CD4-positive, alpha-beta T cell treated with Interleukin-2 at 100 ng/mL for 4 hours (primary cell): ENCODE results near the gene ADAMTS17.
"Not testable (repeated sequence)": the region's sequence is repeated elsewhere in the genome, so short reads cannot be mapped to it uniquely, and the experiment has no call there.

Source experiments
- DNase-seq: peaks from one replicate; pipeline ENCODE4 v3.0.0-alpha.2; 2020; ENCODE audit warnings: low spot score

ADAMTS17 gene

DNA sequence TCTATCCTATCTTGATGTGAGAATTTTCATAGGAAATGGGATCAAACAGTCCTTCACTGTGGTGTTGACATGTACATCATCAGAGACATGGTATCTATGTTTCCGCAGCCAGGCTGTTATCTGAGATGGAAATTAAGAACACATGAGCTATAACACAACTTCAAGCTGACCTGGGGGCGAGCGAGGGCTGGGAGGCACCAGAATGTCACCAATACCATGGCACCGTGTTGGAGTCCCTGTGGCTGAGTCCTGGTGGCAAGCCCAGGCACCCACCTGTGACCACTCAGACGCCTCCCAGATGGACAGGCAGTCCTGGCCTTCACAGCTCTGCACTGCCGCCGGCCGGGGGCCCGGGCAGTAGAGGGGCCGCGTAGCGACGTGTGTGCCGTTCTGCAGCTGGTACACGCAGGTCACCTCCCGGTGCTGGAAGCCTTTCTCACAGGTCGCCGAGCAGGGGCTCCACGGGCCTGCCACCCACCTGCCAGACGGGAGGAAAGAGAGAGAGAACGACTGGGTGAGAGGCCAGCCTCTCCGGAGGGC lies 344.6 kb downstream of the ADAMTS17 start:
- DNase-seq = no peak

GRCh38 chr15:99996660-99997059 lies 345.1 kb downstream of the ADAMTS17 start:
- DNase-seq = no peak

DNA sequence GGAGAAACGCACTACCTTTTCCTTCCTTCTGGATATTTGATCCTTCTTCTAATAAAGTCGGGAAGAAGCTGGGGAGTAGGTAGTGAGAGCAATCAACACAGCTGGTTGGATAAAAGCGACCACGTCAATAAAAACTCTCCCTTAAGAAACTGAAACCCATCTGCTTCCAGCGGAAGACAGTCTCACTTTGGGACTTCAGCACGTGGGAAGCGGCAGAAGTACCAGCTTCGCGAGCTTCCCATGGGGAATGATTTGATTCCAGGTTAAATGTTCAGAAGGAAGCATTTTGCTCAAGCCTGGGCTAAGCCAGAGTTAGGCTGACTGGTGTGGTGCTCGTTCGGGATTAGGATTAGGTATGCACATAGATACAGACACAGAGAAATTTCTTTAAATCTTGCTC lies 346.2 kb downstream of the ADAMTS17 start:
- DNase-seq = no peak

DNA sequence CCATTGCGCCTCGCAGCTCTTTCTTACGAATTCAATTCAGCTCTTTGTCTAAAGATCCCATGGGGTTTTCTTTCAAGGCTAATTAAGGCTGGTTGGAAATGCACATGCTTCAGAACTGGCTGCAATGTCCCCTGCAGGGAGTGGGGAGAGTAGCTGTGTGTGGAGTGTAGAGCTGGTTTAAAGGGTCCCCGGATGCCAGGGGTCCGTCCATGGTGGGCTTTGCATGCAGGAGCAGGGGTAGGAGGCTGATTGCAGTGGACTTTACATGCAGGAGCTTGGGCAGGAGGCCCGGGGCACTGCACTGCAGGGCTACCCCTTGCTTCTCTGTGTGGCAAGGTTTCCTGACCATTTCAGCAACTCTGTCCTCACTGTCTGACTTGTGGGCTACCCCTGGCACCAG lies 346.9 kb downstream of the ADAMTS17 start:
- no peak for DNase-seq

- no peak for DNase-seq
These were observed 348.1 kb downstream of the ADAMTS17 start for GRCh38 chr15:99993681-99994131.

DNA sequence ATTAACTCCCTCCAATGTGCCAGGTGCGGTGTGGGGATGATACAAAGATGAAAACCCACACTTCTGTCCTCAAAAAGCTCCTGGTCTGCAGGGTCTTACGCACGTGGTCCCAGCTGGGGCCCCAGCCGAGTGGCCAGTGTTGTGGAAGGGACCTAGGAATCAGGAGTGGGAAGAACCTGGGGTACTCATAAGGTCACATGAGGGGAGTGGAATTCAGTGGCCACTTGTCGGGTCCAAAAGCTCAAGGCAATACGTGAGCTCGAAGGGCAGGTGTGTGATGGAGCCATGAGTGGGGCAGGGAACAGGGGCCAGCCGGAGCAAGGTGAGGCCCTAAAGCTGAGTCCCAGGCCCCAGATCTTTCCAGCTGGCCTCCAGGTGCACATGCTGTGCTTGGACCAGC lies 348.5 kb downstream of the ADAMTS17 start:
- DNase-seq = no peak

DNA sequence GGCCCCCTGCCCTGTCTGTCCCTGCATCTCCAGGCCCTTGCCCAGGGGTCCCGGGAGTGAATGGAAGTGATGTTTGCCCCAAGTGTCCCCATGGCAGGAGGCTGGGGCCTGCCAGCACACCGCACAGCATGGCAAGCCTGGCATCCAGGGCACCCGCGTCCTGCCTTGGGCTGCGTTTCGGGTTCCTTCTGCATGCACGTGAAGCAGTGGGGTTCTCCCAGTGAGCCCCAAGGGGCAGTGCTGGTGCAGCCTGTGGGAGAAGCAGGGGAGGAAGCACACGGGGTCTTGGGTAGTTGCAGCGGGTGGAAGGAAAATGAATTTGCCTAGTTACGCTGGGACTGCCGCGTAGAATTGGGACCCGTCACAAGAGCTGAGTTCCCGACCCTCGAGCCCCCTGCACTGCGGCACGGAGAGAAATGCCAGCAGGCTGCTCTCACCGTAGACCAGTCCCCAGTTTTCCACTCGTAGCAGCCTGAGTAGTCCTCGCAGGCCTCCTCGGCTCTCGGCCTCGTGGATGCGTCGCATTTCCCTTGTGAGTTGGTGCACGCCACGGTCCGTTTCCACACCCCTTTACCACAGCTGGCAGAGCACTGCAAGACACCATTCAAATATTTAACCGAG lies 349.1 kb downstream of the ADAMTS17 start:
- DNase-seq = no peak

DNA sequence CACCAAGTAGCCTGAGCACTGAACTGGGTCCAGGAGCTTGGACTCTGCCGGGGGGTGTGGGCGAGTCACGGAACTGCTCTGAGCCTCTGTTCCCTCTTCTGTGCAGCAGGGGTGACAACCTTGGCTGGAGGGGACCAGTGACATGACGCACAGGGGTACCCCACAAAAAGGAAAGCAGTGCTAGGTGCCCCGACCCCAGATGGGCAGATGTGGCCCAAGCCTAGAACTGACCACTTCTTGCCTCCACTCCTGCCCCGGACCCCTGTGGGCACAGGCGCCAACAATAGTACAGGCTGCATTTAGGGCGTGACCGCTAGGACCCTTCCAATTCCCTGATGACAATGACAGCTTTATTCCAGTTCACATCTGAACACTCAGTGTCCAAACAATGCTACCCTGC lies 352.7 kb downstream of the ADAMTS17 start:
- DNase-seq = no peak

DNA sequence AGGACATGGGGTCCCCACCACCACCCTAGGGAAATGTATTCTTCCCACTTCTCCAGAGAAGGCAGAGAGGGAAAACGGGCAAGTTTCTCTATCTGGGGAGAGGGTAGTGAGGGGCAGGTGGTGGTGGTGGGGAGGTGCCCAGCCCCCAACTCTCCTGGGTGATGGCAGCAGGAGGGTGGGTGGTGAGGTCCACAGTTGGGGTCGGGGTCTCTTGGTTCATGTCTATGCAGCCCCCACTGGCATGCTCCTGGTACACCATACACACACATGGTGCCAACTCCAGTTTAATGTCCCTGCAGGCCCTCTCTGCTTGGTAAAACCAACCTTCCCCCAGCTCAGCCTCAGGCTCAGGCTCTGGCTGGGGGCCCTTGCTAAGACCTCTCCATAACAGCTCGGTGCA lies 354.1 kb downstream of the ADAMTS17 start:
- no peak for DNase-seq

DNA sequence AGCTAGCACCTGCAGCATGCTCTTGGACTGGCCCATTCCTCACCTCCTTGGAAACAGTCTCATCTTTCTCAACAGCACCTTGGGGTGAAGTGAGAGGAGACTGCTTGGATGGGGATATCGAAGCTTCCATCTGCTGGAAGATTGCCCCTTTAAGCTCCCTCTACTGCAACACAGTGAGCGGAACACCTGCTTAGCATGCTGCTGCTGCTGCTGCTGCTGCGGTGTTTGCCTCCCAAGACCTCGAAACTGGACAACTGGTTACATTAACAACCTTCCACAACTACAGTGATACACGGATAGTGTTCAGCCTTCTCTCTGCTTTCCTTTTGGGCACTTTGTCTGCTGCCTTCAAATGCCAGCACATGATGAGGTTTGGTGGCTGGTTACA lies 354.7 kb downstream of the ADAMTS17 start:
- no peak for DNase-seq

GRCh38 chr15:99986297-99987118 lies 355.3 kb downstream of the ADAMTS17 start:
- no peak for DNase-seq

DNA sequence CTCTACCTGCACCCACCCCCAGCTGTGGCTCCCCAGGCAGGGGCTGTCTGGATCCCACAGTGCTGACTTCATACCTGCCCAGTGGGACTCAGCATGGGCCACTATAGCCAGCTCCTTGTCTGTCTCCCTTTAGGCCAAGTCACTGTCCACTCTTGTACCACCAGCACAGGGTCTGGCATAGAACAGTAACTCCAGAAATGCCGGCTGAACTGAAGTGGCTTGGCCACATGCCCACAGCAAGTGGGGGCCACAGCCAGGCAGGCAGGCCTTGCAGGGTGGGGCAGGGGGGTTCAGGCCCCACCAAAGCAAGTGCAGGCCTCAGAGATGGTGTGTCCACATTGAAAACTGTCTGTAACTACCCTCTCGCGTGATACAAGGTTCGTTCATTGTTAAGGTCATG lies 355.9 kb downstream of the ADAMTS17 start:
- no peak for DNase-seq

DNA sequence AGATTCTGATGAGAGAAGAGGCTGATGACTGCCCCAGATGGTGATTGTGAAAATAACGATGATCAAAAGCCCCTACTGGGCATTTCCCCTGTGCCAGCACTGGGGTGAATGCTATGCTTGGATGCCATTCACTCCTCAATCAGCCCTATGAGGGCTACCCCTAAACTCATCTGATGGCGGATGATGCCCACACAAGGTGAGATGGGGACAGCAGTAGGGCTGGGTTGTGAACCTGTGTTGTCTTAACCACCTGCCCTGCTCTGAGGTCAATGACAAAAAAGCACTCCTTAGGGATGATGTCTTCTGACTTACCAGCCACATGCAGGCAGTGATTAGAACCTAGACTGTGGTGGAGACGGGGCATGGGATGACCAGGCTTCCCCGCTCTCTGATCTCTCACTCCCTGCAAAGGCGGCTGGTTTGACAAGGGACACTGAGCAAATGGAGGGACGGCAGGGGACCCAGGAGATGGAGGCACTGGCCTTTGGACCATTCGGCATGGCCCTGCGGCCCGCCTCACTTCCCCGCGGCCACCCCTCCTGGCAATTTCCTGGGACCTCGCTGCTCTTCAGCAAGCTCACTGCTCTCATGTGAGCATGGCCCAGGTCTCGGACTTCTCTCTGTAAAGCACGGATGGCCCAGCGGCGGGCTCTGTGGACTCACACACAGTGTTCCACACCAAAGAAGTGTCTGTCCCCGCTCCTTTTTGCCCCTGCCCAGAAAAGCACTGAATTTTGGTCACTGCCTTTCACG lies 357.1 kb downstream of the ADAMTS17 start:
- no peak for DNase-seq

- no peak for DNase-seq
These were observed 357.9 kb downstream of the ADAMTS17 start for GRCh38 chr15:99983886-99984286.

GRCh38 chr15:99983171-99983885 lies 358.4 kb downstream of the ADAMTS17 start:
- DNase-seq = no peak

DNA sequence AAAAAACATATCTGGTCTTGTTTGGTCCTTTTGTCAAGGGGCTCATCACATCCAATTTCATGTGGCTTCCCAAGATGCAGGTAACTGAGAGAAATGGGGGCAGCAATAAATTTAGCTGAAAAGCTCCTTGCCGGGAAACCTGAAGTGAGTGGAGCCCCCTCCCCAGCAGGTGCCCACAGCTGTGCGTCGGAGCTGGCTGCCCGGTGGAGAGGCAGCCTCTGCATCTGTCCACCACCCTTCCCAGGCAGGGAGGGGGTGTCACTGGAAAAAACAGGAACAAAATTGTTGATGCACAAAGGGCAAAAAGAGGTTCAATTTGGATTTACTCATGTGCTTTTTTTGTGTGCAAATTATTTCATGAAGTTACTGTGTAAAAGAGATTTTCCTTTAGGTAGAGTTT lies 359.1 kb downstream of the ADAMTS17 start:
- DNase-seq = no peak

DNA sequence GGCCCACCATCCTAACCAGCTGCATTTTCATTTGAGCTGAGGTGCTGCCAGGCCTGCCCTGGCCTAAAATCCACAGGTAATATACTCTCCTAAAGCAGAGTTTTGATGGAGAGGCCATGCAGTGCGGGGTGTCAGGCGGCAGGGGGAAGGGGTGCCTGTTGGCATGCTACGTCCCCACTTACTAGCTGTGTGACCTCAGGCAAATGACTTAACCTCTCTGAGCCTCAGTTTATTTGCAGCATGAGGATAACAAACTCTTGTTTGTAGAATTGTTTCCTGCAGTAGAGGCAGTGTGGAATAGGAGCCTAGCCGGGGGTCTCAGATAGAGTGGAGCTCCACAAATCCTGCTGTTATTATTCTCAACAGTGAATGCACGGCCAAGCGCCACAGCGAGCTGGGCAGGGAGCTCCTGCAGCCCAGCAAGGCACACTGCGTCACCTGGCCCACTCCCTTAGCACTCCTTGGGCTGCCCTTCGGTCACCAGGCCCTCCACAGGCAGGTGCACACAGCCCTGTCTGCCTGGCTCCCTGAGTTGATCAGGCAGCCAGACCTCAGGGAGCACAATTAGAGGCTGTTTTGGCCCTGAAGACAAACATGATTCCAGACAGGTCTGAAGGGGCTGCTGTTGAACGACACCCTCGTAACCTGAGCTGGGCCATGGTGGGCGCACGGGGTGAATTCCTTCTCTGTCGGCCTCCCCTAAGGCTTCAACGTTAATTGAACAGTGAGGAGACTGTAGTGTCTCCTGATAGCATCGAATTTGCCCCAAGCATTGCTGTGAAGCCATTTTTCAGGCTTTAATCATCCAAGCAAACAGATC lies 359.7 kb downstream of the ADAMTS17 start:
- DNase-seq = no peak

DNA sequence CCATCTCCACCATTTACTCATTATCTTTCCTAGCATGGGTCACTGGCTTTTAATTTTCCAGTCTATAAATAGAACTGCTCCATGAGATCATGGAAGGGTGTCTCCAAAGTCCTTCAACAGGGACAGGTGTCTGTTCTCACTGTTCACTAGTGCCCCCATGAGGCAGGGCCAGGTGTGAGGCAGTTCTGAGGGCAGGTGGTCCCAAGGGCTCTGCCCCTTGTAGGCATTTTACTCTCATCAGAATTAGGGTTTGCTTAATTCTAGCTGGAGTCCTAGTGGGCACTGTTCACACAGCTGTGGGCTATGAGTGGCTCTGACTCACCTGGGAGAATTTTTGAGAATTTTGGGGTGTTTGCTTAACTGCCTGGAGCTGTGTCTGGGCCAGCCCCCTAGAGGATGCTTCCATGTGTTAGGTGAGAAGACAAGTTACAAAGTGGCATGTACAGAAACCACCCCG lies 360.6 kb downstream of the ADAMTS17 start:
- DNase-seq = no peak

- no peak for DNase-seq
These were observed 361.0 kb downstream of the ADAMTS17 start for GRCh38 chr15:99980752-99981151.

- not testable (repeated sequence) for DNase-seq
These were observed 361.9 kb downstream of the ADAMTS17 start for GRCh38 chr15:99979886-99980285.

DNA sequence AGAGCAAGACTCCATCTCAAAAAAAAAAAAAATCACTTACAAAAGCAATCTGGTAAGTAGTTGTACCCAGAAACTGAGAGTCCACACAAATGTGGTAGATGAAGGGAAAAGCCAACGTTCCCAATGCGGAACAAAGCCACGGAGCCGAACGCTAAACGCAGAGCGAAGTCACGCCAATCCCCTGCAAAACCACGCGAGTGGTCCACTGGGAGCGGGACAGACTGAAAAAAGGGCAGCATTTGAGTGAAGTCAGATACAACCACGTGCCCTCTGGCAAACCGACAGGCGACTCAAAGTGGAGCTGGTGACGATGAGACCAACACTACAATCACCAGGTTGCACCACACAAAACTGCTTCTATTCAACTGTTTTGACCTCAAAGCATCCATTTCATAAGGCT lies 362.4 kb downstream of the ADAMTS17 start:
- DNase-seq = no peak
